GM12892 (cell line): ENCODE measurements around the gene CACNA1C.

ENCODE experiments used
- POLR2A ChIP-seq: IDR thresholded peaks from 2 replicates; pipeline ENCODE4 v1.6.1; 2011; ENCODE audit warnings: low read depth, low read length, control low read depth
- POLR2AphosphoS5 ChIP-seq: IDR thresholded peaks from 2 replicates; pipeline ENCODE4 v1.6.1; 2011; ENCODE audit warnings: low read depth, low read length, control low read depth

GRCh38 chr12:2693980-2694610 is 641.3 kb downstream of the CACNA1C start:
- TF ChIP-seq POLR2A (no peak), POLR2AphosphoS5 (no peak)
